ENCODE measurements around the gene PBRM1.

Gene PBRM1

DNA sequence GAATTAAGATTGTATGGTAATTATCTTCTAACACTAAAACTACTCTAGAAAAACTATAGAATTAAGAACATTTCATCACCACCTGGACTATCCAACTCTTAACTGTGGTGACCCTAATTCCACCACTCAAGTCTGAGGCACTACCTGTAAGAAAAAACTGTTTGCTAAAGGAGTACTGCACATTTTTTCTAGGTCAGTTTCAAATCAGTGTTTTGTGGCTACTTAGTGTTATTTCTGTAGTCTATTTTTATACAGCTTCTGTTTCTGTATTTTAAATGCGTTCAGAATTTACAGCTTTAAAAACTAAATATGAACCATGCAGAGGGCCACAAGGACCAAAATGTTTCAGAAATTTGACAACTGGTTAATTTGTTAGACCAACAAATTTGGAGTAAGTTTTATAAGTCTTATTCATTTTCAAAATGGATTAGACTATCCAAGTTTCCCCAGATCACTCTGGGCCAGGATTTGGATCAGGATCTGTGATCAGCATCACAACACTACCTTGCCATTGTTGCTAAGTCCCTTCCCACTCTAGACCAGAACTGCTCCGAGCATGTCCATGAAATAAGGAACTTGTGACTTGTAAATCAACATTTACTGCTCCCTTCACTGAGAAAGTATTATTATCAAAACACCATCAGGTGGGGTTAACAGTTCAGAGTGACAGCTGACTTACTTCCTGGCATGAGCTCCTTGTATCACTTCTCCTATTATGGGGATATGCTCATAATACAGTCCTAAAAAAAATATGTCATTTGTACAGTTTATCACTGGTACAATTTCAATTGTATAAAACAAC is 11.3 kb upstream of the PBRM1 start:
- Histone ChIP-seq H3K27me3 (replicated peaks; ENCODE audit: control insufficient read depth, insufficient read depth, low read length) (no peaks in the 10 kb centered on the region), H3K4me3 (replicated peaks; ENCODE audit: low read depth, low read length) (no peak overlapping the region; the same call in 1 of the 2 replicates), H3K36me3 (ENCODE audit: control insufficient read depth, insufficient read depth, low read length) (peaks cover 20% of the 10 kb centered on the region)
- TF ChIP-seq, protein P1, sequence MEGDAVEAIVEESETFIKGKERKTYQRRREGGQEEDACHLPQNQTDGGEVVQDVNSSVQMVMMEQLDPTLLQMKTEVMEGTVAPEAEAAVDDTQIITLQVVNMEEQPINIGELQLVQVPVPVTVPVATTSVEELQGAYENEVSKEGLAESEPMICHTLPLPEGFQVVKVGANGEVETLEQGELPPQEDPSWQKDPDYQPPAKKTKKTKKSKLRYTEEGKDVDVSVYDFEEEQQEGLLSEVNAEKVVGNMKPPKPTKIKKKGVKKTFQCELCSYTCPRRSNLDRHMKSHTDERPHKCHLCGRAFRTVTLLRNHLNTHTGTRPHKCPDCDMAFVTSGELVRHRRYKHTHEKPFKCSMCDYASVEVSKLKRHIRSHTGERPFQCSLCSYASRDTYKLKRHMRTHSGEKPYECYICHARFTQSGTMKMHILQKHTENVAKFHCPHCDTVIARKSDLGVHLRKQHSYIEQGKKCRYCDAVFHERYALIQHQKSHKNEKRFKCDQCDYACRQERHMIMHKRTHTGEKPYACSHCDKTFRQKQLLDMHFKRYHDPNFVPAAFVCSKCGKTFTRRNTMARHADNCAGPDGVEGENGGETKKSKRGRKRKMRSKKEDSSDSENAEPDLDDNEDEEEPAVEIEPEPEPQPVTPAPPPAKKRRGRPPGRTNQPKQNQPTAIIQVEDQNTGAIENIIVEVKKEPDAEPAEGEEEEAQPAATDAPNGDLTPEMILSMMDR (IDR thresholded peaks at IDR 0.05; ENCODE audit: insufficient read depth, low read length, poor library complexity, severe bottlenecking) = no peak
- DNase-seq (ENCODE audit: extremely low read depth, insufficient read length) = no peak

DNA sequence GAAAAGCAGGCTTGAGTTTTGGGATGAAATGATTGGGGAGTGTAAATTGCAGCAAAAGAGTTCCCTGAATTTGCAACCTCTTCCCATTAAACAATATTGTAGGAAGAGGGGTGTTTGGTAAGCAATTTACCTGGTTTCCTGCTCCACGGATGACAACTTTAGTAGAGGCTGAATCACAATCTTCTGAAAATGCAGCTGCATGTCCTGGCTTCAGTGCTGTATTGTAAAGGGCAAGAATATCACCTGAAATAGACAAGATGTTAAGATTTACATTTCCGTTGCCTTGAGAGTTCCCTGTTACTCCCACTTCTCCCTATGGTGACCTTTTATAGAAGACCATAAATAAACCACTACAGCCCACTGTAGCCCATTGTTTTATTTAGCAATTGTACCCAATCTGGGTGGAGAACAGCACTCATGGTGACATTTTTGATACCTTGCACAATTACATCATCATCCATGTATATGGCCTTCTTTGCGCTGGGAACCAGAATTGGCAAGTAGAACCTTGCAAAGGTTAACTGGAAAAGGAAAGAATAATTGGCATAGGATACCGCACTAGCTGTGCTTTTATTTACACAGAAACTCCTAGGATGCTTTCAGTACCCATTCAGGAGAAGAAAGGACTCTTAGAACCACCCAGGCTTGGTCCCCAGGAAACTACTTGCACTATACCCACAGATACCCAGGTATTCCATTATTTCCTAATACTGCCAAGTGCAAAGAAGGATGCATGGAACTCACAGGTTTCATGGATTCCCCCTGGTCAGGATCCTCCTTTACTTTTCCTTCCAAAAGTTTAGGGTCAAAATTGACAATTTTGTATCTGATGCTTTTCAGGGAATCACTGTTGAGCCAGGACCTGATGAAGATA is 10.3 kb upstream of the PBRM1 start:
- TF ChIP-seq, protein P1 (IDR thresholded peaks at IDR 0.05; ENCODE audit: insufficient read depth, low read length, poor library complexity, severe bottlenecking) = no peak
- no peak for DNase-seq (ENCODE audit: extremely low read depth, insufficient read length)
- Histone ChIP-seq H3K4me3 (replicated peaks; ENCODE audit: low read depth, low read length) (no peak overlapping the region), H3K36me3 (ENCODE audit: control insufficient read depth, insufficient read depth, low read length) (peaks cover 24% of the 10 kb centered on the region), H3K27me3 (replicated peaks; ENCODE audit: control insufficient read depth, insufficient read depth, low read length) (no peaks in the 10 kb centered on the region)

DNA sequence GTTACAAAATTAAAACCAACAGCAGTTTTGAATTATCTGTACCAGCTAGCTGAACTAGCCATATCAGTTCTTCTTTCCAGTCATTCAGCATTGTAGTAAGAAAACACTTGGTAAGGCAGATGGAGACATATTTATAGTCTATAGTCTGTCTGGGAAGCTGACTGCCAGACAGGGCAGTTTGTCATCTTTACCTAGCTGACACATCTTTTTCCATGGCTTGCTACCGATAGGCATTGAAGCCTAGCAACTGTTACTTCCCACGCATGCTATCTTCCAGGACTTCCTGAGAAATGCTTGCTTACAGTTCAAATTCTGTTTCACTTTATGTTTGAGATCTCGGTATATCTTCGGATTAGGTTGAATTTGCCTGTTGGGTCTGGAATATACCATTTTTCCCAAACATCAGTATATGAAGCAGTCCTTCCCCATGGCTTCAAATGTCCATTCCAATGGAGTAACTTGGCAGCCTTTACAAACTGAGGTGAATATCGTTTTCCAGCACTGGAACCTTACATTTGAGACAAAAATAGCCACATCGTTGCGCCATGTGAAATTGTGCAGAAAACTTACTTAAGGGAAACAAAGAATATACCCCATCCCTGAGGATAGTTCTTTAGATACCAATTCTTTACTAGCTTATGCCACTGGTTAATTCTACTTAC is 8.9 kb upstream of the PBRM1 start:
- Histone ChIP-seq H3K36me3 (ENCODE audit: control insufficient read depth, insufficient read depth, low read length) (peaks cover 29% of the 10 kb centered on the region), H3K27me3 (replicated peaks; ENCODE audit: control insufficient read depth, insufficient read depth, low read length) (no peaks in the 10 kb centered on the region), H3K4me3 (replicated peaks; ENCODE audit: low read depth, low read length) (no peak overlapping the region)
- DNase-seq (ENCODE audit: extremely low read depth, insufficient read length) = no peak
- TF ChIP-seq, protein P1 (IDR thresholded peaks at IDR 0.05; ENCODE audit: insufficient read depth, low read length, poor library complexity, severe bottlenecking) = no peak

DNA sequence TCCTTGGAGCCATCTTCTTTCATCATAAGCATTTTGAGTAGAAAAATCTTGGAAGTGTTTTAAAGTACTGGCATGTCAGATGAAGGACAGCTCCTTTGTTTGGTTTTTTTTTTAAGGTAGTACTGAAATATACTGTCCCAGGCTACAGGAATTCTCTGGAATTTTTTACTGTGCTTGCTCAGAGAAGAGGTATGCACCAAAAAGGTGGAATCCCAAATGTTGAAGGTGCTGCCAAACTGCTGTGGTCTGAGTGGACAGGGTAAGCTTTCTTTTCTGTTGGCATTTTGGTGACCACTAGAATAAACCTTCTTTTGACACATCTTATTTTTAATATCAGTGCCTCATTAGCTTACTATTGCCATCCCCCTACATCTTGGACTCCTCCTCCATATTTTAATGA is 7.4 kb upstream of the PBRM1 start:
- TF ChIP-seq, protein P1 (IDR thresholded peaks at IDR 0.05; ENCODE audit: insufficient read depth, low read length, poor library complexity, severe bottlenecking) = no peak
- DNase-seq (ENCODE audit: extremely low read depth, insufficient read length) = no peak
- Histone ChIP-seq H3K36me3 (ENCODE audit: control insufficient read depth, insufficient read depth, low read length) (peaks cover 37% of the 10 kb centered on the region), H3K27me3 (replicated peaks; ENCODE audit: control insufficient read depth, insufficient read depth, low read length) (no peaks in the 10 kb centered on the region), H3K4me3 (replicated peaks; ENCODE audit: low read depth, low read length) (no peak overlapping the region)

DNA sequence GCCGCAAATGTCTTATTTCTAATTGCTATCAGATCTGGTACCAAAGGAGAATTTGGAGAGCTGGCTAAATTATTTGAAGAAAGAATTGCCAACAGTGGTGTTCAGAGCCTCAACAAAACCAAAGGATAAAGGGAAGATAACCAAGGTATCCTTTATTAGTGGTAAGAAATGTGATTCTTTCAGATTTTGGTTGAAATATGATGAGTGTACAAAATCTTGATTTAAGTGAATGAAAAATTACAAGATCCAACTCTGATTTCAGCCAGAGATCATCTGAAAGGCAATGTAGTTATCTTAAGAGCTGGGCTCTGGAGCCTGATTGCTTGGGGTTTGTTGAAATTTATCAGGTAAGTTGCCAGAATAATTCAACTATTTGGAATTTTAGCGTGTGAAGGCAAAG is 4.8 kb upstream of the PBRM1 start:
- DNase-seq (ENCODE audit: extremely low read depth, insufficient read length) = no peak
- Histone ChIP-seq H3K4me3 (replicated peaks; ENCODE audit: low read depth, low read length) (no peak overlapping the region), H3K27me3 (replicated peaks; ENCODE audit: control insufficient read depth, insufficient read depth, low read length) (no peaks in the 10 kb centered on the region), H3K36me3 (ENCODE audit: control insufficient read depth, insufficient read depth, low read length) (peaks cover 44% of the 10 kb centered on the region)
- TF ChIP-seq, protein P1 (IDR thresholded peaks at IDR 0.05; ENCODE audit: insufficient read depth, low read length, poor library complexity, severe bottlenecking) = no peak
